RWPE2 (cell line): ENCODE measurements around the gene PNCK.
A peak's percentile ranks its signal among the peaks of the same experiment; 100 is the strongest.

Experiments used
- ATAC-seq: fragments of 200-7000 bp; cut with Tn5 transposase; 3 replicates; pipeline ENCODE4 v1.9.1; 2021; ENCODE audit warnings: low read depth
- DNase-seq: peaks from one replicate; pipeline ENCODE4 v3.0.0-alpha.2; 2020; ENCODE audit warnings: low spot score
- H3K27ac ChIP-seq: fragments of 450-650 bp; 2 replicates; pipeline ENCODE4 v1.5.1; 2017; ENCODE audit warnings: mild to moderate bottlenecking; ENCODE audit not compliant: poor library complexity, severe bottlenecking
- H3K27me3 ChIP-seq: fragments of 250-450 bp; sonication (Bioruptor Pico); 2 replicates; pipeline ENCODE4 v1.5.1; 2021; ENCODE audit warnings: mild to moderate bottlenecking, moderate library complexity; ENCODE audit not compliant: insufficient read depth, poor library complexity, severe bottlenecking
- H3K36me3 ChIP-seq: fragments of 250-450 bp; sonication (Bioruptor Pico); 2 replicates; pipeline ENCODE4 v1.5.1; 2020; ENCODE audit warnings: low read depth, mild to moderate bottlenecking, moderate library complexity
- H3K4me1 ChIP-seq: fragments of 250-450 bp; sonication (Bioruptor Pico); 2 replicates; pipeline ENCODE4 v1.5.1; 2021; ENCODE audit warnings: mild to moderate bottlenecking, moderate library complexity; ENCODE audit not compliant: insufficient read depth, poor library complexity, severe bottlenecking
- H3K4me3 ChIP-seq: fragments of 250-450 bp; sonication (Bioruptor Pico); 2 replicates; pipeline ENCODE4 v1.5.1; 2021; ENCODE audit warnings: mild to moderate bottlenecking, moderate library complexity; ENCODE audit not compliant: severe bottlenecking
- H3K9me3 ChIP-seq: fragments of 250-450 bp; sonication (Bioruptor Pico); 2 replicates; pipeline ENCODE4 v1.5.1; 2021; ENCODE audit warnings: mild to moderate bottlenecking, moderate library complexity; ENCODE audit not compliant: severe bottlenecking
- CTCF ChIP-seq: fragments of 450-650 bp; IDR thresholded peaks from one replicate; pipeline ENCODE4 v1.5.1; 2017; ENCODE audit warnings: mild to moderate bottlenecking, moderate library complexity; ENCODE audit not compliant: poor library complexity, severe bottlenecking

The PNCK gene

DNA sequence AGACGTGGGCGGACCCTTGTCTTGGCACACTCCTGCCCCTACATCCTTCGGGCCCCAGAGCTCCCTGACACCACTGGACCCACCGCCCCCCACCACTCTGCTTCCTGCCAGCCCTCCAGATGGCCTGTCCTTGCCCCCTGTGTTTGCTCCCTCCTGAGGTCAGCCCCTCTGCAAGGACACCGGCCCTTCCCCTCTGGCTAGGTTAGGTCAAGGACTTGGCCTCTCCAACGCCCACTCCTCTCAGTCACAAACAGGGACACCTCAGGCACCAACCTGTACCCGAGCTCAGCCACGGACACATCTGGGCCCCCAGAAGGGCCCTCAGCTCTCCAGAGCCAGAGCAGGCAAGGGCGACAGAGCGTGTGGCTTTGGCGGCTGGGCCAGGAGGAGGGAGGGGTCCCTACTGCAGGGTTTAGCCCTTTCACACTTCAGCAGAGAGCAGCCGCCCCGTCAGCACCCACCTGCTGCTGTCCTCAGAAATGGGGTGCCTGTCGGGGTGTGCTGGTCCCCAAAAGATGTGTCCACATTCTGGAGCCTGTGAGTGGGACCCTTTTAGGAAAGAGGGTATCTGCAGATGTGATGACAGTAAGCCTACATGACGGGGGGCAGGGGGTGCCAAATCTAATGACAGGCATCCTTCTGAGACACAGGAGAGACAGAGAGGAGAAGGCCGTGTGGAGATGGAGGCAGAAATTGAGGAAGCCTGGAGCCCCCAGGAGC is 50.1 kb downstream of the PNCK start:
- ATAC-seq, result no peak
- TF ChIP-seq CTCF, result no peak
- no peaks in the 10 kb centered on the region for H3K9me3 ChIP-seq
- no peaks in the 10 kb centered on the region for H3K36me3 ChIP-seq
- peaks cover 4% of the 10 kb centered on the region for H3K4me1 ChIP-seq
- DNase-seq, result no peak
- H3K4me3 ChIP-seq, result no peak overlapping the region
- no peak overlapping the region for H3K27ac ChIP-seq
- no peaks in the 10 kb centered on the region for H3K27me3 ChIP-seq

DNA sequence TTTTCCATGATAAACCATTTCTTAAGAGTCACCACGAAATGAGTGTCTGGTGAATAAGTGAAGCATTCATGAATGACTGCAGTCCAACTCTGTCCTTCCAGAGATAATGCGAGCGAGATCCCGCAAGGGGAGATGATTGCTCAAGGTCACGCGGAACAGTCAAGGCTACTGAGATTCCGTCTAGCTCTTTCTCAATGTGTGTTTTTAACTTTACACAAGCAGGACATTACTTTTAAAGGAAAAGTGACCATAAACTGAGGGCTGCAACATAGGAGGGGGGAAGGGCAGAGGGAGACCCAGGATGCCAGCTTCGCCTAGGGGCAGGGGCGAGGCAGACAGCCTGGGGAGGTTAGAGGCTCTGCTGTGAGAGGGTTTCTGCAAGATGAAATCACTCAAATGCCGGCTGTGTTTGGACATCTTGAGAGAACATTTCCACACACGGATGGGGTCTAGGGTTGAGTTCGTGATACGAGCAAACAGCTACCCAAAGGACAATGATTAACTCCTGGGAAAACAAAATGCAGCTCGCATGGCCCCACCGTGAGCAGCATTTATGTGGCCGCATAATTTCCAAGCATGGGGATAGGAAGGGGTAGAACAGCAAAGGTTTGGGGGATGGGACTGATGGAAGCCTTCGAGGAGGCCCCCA is 50.8 kb downstream of the PNCK start:
- no peaks in the 10 kb centered on the region for H3K27me3 ChIP-seq
- H3K36me3 ChIP-seq, result no peaks in the 10 kb centered on the region
- ATAC-seq (no peak), DNase-seq (no peak)
- no peaks in the 10 kb centered on the region for H3K9me3 ChIP-seq
- H3K27ac ChIP-seq, result no peak overlapping the region
- TF ChIP-seq CTCF, result no peak
- H3K4me3 ChIP-seq, result no peak overlapping the region
- H3K4me1 ChIP-seq, result peaks cover 3% of the 10 kb centered on the region

GRCh38 chrX:153621949-153622598 is 51.5 kb downstream of the PNCK start:
- Histone ChIP-seq H3K27ac (no peak overlapping the region), H3K27me3 (no peaks in the 10 kb centered on the region), H3K4me3 (no peak overlapping the region), H3K9me3 (no peaks in the 10 kb centered on the region), H3K4me1 (no peaks in the 10 kb centered on the region), H3K36me3 (no peaks in the 10 kb centered on the region)
- no peak for TF ChIP-seq CTCF
- no peak for ATAC-seq
- DNase-seq, result no peak

DNA sequence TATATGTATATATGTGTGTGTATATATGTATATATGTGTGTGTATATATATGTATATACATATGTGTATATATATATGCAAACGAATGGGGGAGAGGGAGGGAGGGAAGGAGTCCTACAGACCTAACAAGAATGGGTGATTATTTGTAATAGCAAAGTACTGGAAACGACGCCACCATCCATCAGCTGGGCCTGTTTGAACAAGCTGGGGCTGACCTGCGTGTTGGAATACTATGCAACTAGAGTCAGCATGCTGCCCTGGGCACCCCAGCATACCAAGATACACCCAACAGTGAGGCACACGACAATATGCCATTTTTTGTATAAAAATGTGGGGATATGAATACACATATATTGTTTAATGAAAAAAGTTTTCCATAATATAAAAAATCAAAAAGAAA is 53.0 kb downstream of the PNCK start:
- H3K4me1 ChIP-seq, result no peaks in the 10 kb centered on the region
- H3K9me3 ChIP-seq, result no peaks in the 10 kb centered on the region
- no peak for TF ChIP-seq CTCF
- DNase-seq (no peak), ATAC-seq (0 out of 3 replicates have a peak, but pooled peaks have one; percentile 50)
- H3K27ac ChIP-seq, result no peak overlapping the region
- H3K27me3 ChIP-seq, result no peaks in the 10 kb centered on the region
- H3K4me3 ChIP-seq, result no peak overlapping the region
- H3K36me3 ChIP-seq, result no peaks in the 10 kb centered on the region
